Retina (tissue), 1 donor: ENCODE results near the gene NUDT19.
"Not testable (repeated sequence)": the region's sequence is repeated elsewhere in the genome, so short reads cannot be mapped to it uniquely, and the experiment has no call there.

Experiments
- DNase-seq: peaks from one replicate; pipeline ENCODE4 v3.0.0-alpha.2; 2016

Gene NUDT19

GRCh38 chr19:32691291-32691951, at the start of gene NUDT19:
TSS of gene NUDT19 (plus strand) at chr19:32691821. CDS start at chr19:32691961, 140 bp downstream.
- peak; percentile 90 for DNase-seq

GRCh38 chr19:32642771-32643170, 48.9 kb upstream of the NUDT19 start:
- DNase-seq: no peak

GRCh38 chr19:32646556-32646955, 45.1 kb upstream of the NUDT19 start:
- DNase-seq: no peak

- DNase-seq: no peak
Observed at GRCh38 chr19:32647361-32647760, 44.3 kb upstream of the NUDT19 start.

GRCh38 chr19:32649751-32650150, 41.9 kb upstream of the NUDT19 start:
- DNase-seq: no peak

- no peak for DNase-seq
Observed at GRCh38 chr19:32650671-32651070, 41.0 kb upstream of the NUDT19 start.

- peak; percentile 57 for DNase-seq
Observed at GRCh38 chr19:32651729-32652140, 39.9 kb upstream of the NUDT19 start.

- not testable (repeated sequence) for DNase-seq
Observed at GRCh38 chr19:32652331-32652730, 39.3 kb upstream of the NUDT19 start.

GRCh38 chr19:32652894-32653598, 38.6 kb upstream of the NUDT19 start:
- no peak for DNase-seq

GRCh38 chr19:32653599-32653915, 38.1 kb upstream of the NUDT19 start:
- no peak for DNase-seq

GRCh38 chr19:32656379-32656778, 35.2 kb upstream of the NUDT19 start:
- not testable (repeated sequence) for DNase-seq

GRCh38 chr19:32658075-32658474, 33.5 kb upstream of the NUDT19 start:
- no peak for DNase-seq

GRCh38 chr19:32658527-32658926, 33.1 kb upstream of the NUDT19 start:
- DNase-seq: no peak

- no peak for DNase-seq
Observed at GRCh38 chr19:32661318-32661717, 30.3 kb upstream of the NUDT19 start.

GRCh38 chr19:32662186-32662585, 29.4 kb upstream of the NUDT19 start:
- no peak for DNase-seq

- DNase-seq: no peak
Observed at GRCh38 chr19:32666084-32666483, 25.5 kb upstream of the NUDT19 start.

GRCh38 chr19:32669310-32669709, 22.3 kb upstream of the NUDT19 start:
- no peak for DNase-seq

GRCh38 chr19:32671883-32672593, 19.6 kb upstream of the NUDT19 start:
- no peak for DNase-seq

- peak; percentile 28 for DNase-seq
Observed at GRCh38 chr19:32672841-32673240, 18.8 kb upstream of the NUDT19 start.

- peak; percentile 12 for DNase-seq
Observed at GRCh38 chr19:32673573-32673972, 18.0 kb upstream of the NUDT19 start.

GRCh38 chr19:32674153-32674930, 17.3 kb upstream of the NUDT19 start:
- DNase-seq: peak; percentile 54

- DNase-seq: peak; percentile 99
Observed at GRCh38 chr19:32674931-32675719, 16.5 kb upstream of the NUDT19 start, which contains the start of gene ANKRD27. TSS of gene ANKRD27 (minus strand) at chr19:32675180. CDS start at chr19:32659015, 16,165 bp downstream.
